Endothelial cell (in vitro differentiated cells): Measurements from ENCODE around the gene CNTNAP5. TPM values are rescaled to one million over a fixed set of nuclear protein-coding genes. Genes with fewer than 3 reads are reported as not detected.

Experiments used
- DNase-seq: peaks from one replicate; pipeline ENCODE4 v3.0.0; 2021; ENCODE audit warnings: low spot score
- H3K27ac Mint-ChIP-seq: one replicate; pipeline ENCODE4 v1.8.0; 2021; ENCODE audit warnings: mixed read lengths, inconsistent platforms; ENCODE audit not compliant: unreplicated experiment
- H3K27me3 Mint-ChIP-seq: one replicate; pipeline ENCODE4 v1.8.0; 2021; ENCODE audit warnings: mild to moderate bottlenecking, moderate library complexity, mixed read lengths, inconsistent platforms; ENCODE audit not compliant: unreplicated experiment
- H3K36me3 Mint-ChIP-seq: one replicate; pipeline ENCODE4 v1.8.0; 2021; ENCODE audit warnings: mild to moderate bottlenecking, low read depth, mixed read lengths, inconsistent platforms; ENCODE audit not compliant: unreplicated experiment
- H3K4me1 Mint-ChIP-seq: one replicate; pipeline ENCODE4 v1.8.0; 2021; ENCODE audit warnings: mild to moderate bottlenecking, mixed read lengths, inconsistent platforms; ENCODE audit not compliant: unreplicated experiment
- H3K4me3 Mint-ChIP-seq: one replicate; pipeline ENCODE4 v1.8.0; 2021; ENCODE audit warnings: mild to moderate bottlenecking, mixed read lengths, inconsistent platforms; ENCODE audit not compliant: unreplicated experiment
- H3K9me3 Mint-ChIP-seq: one replicate; pipeline ENCODE4 v1.8.0; 2021; ENCODE audit warnings: mixed read lengths, inconsistent platforms; ENCODE audit not compliant: unreplicated experiment
- total RNA-seq: library from RNA; stranded (reverse); fragmentation: NEBNext Ultra II Directional; extraction: Animal tissue kit (Norgen Biotek cat#: 25700); gene quantifications from one replicate; pipeline ENCODE4 v1.2.1, GENCODE V29; 2021; ENCODE audit not compliant: unreplicated experiment
- TF ChIP-seq, protein P1 (sequence below): fragments of 200-600 bp; sonication (generic); IDR thresholded peaks from one replicate; pipeline ENCODE4 v1.5.0; 2021; ENCODE audit warnings: antibody characterized with exemption; ENCODE audit not compliant: unreplicated experiment

CNTNAP5 gene
- total RNA-seq, 1 donor from 2014 or later: 5.0 TPM

DNA sequence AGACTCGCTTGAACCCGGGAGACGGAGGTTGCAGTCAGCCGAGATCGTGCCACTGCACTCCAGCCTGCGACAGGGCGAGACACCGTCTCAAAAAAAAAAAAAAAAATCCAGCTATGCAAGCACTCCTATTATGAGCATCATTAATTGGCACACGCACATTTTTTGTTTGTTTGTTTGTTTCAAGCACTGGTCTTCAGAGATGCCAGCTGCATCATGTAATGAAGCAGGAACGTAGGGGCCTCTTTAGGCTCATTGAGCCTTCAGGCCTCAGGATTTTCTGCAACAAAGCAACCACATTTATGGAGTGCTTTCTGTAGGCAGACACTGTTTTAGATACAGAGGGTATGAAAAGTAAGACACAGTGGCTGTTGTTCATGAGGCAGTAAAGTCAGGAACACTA is 585.8 kb downstream of the CNTNAP5 start:
- H3K4me1 Mint-ChIP-seq: no peaks in the 10 kb centered on the region
- no peak for DNase-seq
- no peaks in the 10 kb centered on the region for H3K9me3 Mint-ChIP-seq
- no peaks in the 10 kb centered on the region for H3K36me3 Mint-ChIP-seq
- no peaks in the 10 kb centered on the region for H3K27me3 Mint-ChIP-seq
- H3K27ac Mint-ChIP-seq: no peak overlapping the region
- H3K4me3 Mint-ChIP-seq: no peak overlapping the region
- TF ChIP-seq, protein P1, sequence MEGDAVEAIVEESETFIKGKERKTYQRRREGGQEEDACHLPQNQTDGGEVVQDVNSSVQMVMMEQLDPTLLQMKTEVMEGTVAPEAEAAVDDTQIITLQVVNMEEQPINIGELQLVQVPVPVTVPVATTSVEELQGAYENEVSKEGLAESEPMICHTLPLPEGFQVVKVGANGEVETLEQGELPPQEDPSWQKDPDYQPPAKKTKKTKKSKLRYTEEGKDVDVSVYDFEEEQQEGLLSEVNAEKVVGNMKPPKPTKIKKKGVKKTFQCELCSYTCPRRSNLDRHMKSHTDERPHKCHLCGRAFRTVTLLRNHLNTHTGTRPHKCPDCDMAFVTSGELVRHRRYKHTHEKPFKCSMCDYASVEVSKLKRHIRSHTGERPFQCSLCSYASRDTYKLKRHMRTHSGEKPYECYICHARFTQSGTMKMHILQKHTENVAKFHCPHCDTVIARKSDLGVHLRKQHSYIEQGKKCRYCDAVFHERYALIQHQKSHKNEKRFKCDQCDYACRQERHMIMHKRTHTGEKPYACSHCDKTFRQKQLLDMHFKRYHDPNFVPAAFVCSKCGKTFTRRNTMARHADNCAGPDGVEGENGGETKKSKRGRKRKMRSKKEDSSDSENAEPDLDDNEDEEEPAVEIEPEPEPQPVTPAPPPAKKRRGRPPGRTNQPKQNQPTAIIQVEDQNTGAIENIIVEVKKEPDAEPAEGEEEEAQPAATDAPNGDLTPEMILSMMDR: no peak

DNA sequence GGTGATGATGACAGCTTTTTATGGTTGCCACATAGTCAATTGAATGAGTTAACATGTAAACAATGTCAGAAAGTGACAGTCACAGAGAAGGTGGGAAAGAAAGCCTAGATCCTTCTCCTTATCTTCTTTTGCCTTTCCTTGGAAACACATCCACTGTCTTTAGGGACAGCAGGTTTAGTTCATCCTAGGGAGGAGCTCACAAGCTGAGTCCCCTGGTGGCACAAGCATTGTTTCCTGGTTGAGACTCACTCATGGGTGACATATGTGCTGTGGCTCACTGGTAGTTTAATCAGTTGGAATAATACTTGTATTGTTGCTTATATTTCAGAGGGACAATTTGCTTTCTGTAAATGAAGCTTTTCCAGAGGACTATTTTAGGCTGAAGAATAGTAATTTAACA is 598.5 kb downstream of the CNTNAP5 start:
- no peak for DNase-seq
- H3K4me1 Mint-ChIP-seq: no peaks in the 10 kb centered on the region
- no peak overlapping the region for H3K4me3 Mint-ChIP-seq
- no peak overlapping the region for H3K27ac Mint-ChIP-seq
- H3K9me3 Mint-ChIP-seq: no peaks in the 10 kb centered on the region
- H3K27me3 Mint-ChIP-seq: no peaks in the 10 kb centered on the region
- TF ChIP-seq, protein P1: no peak
- H3K36me3 Mint-ChIP-seq: no peaks in the 10 kb centered on the region

DNA sequence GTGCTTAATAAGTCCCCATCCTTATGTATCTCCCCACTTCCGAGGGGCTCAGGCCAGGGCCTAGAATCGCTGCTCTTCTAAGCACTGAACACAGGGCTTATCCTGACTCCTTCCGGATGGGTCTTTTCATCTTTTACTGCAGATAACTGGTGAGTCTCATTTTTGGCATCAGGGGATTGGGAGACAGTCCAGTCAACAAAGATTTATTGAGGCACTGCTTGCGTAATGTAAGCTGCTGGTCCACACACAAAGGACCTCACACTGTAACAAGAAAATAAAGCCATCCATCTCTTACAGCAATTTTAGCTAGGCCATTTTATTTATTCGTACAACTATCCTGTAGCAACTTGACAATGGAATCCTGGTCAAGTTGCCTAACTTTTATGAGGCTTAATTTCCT is 600.5 kb downstream of the CNTNAP5 start:
- Mint-ChIP-seq H3K4me3 (no peak overlapping the region), H3K36me3 (no peaks in the 10 kb centered on the region), H3K4me1 (no peaks in the 10 kb centered on the region), H3K27ac (no peak overlapping the region), H3K9me3 (no peaks in the 10 kb centered on the region), H3K27me3 (no peaks in the 10 kb centered on the region)
- DNase-seq: no peak
- TF ChIP-seq, protein P1: no peak

DNA sequence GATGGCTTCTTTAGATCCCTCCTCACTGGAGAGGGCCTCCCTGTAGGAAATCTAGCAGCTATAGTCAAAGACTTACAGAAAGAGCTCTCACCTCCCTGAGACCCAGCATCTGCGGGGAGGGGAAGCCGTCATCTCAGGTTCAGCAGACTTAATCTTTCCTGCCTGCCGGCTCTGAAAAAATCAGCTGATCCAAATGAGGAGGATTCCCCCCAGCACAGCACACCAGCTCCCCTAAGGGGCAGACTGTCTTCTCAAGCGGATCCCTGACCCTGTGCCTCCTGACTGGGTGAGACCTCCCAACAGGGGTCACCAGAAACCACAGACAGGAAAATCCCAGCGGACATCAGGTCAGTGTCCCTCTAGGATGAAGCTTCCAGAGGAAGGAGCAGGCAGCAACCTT is 601.9 kb downstream of the CNTNAP5 start:
- H3K9me3 Mint-ChIP-seq: no peaks in the 10 kb centered on the region
- no peak overlapping the region for H3K4me3 Mint-ChIP-seq
- no peaks in the 10 kb centered on the region for H3K4me1 Mint-ChIP-seq
- DNase-seq: no peak
- TF ChIP-seq, protein P1: no peak
- H3K36me3 Mint-ChIP-seq: no peaks in the 10 kb centered on the region
- no peaks in the 10 kb centered on the region for H3K27me3 Mint-ChIP-seq
- no peak overlapping the region for H3K27ac Mint-ChIP-seq

DNA sequence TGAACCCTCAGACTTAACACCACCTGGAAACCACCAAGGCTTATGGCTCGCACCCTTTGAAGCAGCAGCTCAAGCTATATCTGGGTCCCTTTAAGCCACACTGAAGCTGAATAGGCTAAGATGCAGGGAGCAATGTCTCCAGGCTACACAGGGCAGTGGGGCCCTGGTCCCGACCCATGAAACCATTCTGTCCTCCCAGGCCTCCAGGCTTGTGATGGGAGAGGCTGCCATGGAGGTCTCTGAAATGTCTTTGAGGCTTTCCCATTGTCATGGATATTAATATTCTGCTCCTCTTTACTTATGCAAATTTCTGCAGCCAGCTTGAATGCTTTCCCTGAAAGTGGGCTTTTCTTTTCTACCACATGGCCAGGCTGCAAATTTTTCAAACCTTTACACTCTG is 608.7 kb downstream of the CNTNAP5 start:
- H3K9me3 Mint-ChIP-seq: no peaks in the 10 kb centered on the region
- H3K27ac Mint-ChIP-seq: no peak overlapping the region
- H3K27me3 Mint-ChIP-seq: no peaks in the 10 kb centered on the region
- H3K4me1 Mint-ChIP-seq: no peaks in the 10 kb centered on the region
- TF ChIP-seq, protein P1: no peak
- DNase-seq: no peak
- H3K4me3 Mint-ChIP-seq: no peak overlapping the region
- no peaks in the 10 kb centered on the region for H3K36me3 Mint-ChIP-seq
